Heart left ventricle (tissue), 13 donors: ENCODE data around the gene OPN4.

Experiments used
- CTCF ChIP-seq, 12 donors: fragments of 200-600 bp; sonication (generic) in 4 of 12; IDR thresholded peaks; one replicate each; pipeline versions ENCODE4 v1.5.0 to v1.8.0; 2018 to 2022; ENCODE audit warnings: antibody characterized with exemption in 12 of 12, mild to moderate bottlenecking in 5 of 12
- POLR2A ChIP-seq, 2 donors: fragments of 450-650 bp; IDR thresholded peaks; one replicate each; pipeline ENCODE4 v1.6.1; 2017; ENCODE audit warnings: antibody characterized with exemption in 2 of 2, mild to moderate bottlenecking in 2 of 2, moderate library complexity in 2 of 2
- donor health status: ischemic (EF 13 %, LVEDD 7.1; RV severe dilation, severe dysfunction).
- donor health status: DM: no; HTN: yes; CAD: no.
- donor health status: DM: no; HTN: no; CAD: no.
- donor health status: ischemic (EF 25% LVEDD 6.9; RV normal size, moderate dysfunction).
- donor health status: ischemic (EF 25% LVEDD 5.7; RV mildly dilated, moderate dysfunction).
- donor health status: ischemic (EF 35%, LVEDD 5.7; RV mildly dilated, moderate dysfunction).
- donor health status: nonischemic (EF 11% LVEDD 7.7; RV severe dilation, severe dysfunction).
- donor health status: DM: yes; HTN: yes; CAD: no.
- donor health status: PGD.
- donor health status: ischemic (EF 29% LVEDD 5.4; RV normal size, mild dysfunction).
- donor health status: nonischemic (EF 23%, LVEDD 6.1; RV moderate dilation, normal function).

- no peak for TF ChIP-seq POLR2A (IDR thresholded peaks at IDR 0.05)
- peak in 9 of 12 donors; percentile 11 to 50 (median 37) for TF ChIP-seq CTCF (IDR thresholded peaks at IDR 0.05)
Measured at GRCh38 chr10:86632009-86632800, 22.1 kb upstream of the OPN4 start.
